Kidney capillary endothelial cell (primary cell): ENCODE results near the gene CRIM1.
"Not testable (repeated sequence)": the region's sequence is repeated elsewhere in the genome, so short reads cannot be mapped to it uniquely, and the experiment has no call there.

ENCODE experiments used
- DNase-seq: peaks from one replicate; pipeline ENCODE4 v3.0.0-alpha.2; 2018; ENCODE audit warnings: low spot score

Gene CRIM1, protein sequence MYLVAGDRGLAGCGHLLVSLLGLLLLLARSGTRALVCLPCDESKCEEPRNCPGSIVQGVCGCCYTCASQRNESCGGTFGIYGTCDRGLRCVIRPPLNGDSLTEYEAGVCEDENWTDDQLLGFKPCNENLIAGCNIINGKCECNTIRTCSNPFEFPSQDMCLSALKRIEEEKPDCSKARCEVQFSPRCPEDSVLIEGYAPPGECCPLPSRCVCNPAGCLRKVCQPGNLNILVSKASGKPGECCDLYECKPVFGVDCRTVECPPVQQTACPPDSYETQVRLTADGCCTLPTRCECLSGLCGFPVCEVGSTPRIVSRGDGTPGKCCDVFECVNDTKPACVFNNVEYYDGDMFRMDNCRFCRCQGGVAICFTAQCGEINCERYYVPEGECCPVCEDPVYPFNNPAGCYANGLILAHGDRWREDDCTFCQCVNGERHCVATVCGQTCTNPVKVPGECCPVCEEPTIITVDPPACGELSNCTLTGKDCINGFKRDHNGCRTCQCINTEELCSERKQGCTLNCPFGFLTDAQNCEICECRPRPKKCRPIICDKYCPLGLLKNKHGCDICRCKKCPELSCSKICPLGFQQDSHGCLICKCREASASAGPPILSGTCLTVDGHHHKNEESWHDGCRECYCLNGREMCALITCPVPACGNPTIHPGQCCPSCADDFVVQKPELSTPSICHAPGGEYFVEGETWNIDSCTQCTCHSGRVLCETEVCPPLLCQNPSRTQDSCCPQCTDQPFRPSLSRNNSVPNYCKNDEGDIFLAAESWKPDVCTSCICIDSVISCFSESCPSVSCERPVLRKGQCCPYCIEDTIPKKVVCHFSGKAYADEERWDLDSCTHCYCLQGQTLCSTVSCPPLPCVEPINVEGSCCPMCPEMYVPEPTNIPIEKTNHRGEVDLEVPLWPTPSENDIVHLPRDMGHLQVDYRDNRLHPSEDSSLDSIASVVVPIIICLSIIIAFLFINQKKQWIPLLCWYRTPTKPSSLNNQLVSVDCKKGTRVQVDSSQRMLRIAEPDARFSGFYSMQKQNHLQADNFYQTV

DNA sequence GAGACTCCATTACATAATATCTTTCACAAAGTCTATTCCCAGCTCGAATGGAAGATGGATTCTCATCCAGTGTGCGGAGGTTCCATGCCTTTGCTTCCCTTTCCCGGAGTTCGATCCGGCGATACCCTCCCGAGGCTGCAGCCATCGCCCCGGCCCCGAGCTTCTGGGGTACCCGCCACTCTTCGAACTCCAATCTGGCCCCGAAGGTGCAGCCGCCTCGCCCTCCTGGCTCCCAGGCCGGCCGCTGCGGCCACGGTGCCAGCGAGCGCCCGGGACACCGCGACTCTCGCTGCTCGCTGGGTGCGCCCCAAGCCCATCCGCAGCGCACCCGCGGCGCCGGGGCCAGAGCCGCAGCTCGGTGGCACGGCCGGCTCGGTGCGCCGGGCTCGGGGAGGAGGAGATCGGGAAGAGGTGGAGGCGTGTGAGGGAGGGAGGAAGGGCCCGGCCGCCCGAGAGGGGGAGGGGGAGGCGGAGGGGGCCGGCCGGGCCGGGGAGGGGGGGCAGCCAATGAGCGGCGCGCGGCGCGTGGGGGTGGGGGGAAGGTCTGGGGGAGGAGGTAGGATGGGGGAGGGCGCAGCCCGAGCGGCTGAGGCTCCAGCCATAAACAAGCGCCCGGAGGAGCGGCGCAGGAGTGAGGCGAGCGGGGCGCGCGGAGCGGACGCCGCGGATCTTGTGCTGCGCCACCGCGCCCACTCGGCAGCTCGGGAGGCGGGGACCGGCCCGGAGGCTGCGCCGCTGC is at the start of gene CRIM1:
TSS of gene CRIM1 (plus strand) at position 628 of the 739 bp plus-strand sequence. CDS start 515 bp downstream, outside the sequence.
- DNase-seq: peak; percentile 78

GRCh38 chr2:36307441-36307840 is 48.1 kb upstream of the CRIM1 start:
- DNase-seq: no peak

DNA sequence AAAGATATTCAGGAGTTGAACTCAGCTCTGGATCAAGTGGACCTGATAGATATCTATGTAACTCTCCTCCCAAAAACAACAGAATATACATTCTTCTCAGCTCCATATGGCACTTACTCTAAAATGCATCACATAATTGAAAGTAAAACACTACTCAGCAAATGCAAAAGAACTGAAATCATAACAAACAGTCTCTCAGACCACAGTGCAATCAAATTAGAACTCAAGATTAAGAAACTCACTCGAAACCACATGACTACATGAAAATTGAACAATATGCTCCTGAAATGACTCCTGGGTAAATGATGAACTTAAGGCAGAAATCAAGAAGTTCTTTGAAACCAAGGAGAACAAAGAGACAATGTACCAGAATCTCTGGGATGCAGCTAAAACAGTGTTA is 45.1 kb upstream of the CRIM1 start:
- DNase-seq: not testable (repeated sequence)

DNA sequence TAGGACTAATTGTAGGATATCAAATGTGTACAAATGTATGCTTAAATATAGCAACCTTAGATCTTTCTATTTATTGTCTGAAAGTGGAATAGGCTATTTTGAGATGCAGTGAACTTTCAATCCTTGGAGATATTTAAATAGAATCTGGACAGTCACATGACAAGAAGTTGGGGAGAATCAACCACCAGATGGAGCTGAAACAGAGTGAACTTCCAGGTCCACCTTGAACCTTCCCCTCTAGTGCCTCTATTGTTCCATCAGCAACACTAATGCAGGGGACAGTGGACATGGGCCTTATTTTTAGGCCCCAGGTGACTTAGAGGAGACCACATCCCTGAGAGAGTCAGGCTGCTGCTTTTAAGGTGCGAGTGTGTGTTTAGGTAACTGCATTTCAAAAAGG is 37.0 kb upstream of the CRIM1 start:
- no peak for DNase-seq

DNA sequence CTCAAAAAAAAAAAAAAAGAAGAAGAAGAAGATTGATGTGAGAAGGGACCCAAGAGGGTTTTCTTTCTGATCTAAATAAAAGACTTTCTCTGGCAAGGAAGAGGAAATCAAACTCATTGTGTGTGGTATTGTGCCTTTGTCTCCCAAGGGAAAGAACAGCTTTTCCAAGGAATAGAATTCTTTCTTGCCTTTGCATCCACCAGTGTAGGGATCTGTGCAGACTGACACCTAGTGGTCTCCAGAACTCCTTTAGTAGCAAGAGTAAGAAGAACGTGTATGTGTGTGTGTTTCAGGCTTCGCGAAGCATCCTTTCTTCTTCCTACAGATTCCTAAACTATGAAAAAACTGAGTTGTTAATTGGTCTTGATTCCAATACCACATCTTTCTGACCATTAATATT is 33.5 kb upstream of the CRIM1 start:
- peak; percentile 37 for DNase-seq

DNA sequence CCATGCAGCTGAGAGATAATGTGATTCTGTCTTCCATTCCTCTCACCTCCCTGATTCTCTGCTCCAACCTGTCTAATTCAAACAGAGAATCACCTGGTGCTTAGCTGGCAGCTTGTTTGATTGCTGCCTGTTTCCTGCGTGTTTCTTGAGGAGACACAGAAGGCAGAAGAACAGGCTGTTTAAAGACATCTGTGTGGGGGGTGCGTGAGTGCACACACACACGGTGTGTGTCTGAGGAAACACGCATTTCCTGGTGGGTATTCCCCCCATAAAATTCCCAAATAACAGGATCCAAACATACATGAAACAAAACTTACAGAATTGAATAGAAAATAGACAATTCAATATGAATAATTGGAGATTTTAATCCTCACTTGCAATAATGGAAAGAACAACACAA is 29.3 kb upstream of the CRIM1 start:
- no peak for DNase-seq

GRCh38 chr2:36329251-36329650 is 26.3 kb upstream of the CRIM1 start:
- no peak for DNase-seq

DNA sequence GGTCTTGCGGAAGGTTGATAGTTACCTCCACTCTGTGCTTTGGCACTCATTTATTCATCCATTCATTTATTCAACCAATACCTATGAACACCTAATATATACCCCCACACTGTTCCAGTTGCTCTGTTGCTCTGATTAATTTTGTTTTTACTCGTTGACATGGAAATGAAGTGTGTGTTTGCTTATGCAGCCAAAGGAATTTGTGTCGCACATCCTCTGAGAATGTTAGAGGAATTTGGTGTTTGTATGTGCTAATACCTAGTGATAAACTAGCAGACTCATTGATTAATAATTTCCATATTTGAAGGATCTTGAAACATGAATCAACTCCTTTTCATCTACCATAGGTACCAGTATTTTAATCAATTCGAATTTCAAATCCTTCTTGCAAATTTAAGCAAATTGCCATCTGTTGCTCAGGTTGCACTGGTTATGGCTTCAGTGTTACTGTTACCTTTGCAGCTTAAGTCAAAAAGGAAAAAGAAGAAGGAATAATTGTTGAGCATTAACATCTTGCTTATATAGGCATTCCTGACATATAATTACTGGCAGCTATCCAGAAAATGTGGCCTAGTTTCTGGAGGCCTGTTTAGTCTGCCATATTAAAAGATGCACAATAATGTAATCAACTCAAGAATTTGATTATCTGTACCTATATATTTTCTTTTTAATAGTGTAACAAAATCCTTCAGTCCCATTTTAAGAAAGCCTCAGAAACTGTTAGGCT is 25.7 kb upstream of the CRIM1 start:
- no peak for DNase-seq

DNA sequence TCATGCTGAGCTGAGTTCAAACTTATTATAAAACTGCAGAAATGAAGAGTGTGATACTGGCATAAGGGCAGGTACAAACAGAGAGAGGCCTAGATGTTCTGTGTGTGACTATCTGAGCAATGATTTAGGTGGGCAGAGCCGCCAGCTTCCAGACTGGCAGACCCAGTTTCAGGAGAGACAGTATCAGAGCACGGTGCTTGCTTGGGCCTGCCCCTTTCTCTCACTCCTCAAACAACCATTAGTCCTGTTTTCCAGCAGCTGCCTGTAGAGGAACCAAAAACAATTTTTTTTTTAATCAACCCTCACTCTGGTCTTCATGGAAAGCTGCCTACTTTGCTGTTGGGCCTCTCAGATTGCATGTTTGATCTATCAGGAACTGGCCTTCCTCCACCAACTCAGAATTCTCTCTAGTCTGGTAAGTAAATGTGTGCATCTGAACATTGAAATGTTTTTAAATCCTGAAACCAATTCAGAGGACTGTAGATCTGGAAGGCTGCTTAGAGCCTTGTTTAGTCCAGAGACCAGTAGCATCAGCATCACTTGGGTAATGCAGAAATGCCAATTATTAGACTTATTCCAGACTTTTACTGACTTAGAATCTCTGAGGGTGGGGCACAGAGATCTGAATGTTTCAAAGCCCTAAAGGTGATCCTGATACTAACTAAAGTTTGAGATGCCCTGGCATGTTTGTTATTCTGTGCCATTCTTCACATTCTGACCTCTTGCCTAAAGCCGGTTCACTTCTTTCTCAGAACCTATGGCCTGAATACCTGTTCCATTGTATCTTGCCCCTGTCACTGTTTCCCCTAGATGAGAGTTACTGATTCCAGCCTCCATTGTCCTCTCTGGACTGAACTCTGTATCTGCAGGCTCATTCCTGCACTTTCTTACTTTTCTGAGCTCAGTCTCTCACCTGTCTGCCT is 24.8 kb upstream of the CRIM1 start:
- DNase-seq: no peak

DNA sequence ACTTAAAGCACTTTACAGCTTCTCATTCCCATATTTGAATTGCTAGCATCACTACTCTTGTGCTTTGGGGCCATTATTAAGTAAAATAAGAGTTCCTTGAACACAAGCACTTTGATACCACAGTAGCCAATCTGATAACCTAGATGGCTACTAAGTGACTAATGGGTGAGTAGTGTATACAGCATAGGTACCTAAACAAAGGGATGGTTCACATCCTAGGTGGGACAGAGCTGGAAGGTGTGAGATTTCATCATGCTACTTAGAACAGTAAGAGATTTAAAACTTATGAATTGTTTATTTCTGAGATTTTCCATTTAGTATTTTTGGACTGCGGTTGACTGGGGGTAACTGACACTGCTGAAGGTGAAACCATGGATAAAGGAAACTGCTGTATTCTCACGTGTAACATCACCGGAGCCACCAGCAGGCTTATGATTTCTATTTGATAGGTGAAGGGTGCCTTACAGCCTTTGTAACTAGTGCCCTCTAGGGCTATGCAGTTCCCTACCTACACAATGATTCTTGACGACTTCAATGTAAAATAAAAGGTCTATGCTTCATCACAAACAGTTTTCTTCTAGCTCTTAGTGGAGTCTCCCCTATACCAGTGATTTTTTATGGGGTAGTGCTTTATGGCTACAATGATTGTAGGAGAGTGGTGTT is 22.1 kb upstream of the CRIM1 start:
- DNase-seq: no peak

DNA sequence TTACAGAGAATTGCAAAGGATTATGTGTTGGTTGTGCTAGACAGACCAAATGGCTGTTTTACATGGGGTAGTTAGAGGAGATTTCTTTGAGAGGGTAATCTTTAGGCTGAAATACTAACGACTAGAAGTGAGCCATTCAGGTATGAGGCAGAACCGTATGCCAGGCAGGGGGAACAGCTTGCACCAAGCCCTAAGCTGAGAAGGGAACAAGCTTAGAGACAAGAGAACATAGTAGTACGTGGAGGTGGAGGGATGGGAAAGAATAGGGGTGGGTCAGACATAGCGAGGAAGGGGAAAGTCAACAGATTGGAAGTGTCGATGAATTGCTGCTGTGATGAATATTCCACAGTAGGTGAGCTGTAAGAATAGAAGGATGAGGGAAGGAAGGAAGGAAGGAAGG is 20.0 kb upstream of the CRIM1 start:
- DNase-seq: no peak

DNA sequence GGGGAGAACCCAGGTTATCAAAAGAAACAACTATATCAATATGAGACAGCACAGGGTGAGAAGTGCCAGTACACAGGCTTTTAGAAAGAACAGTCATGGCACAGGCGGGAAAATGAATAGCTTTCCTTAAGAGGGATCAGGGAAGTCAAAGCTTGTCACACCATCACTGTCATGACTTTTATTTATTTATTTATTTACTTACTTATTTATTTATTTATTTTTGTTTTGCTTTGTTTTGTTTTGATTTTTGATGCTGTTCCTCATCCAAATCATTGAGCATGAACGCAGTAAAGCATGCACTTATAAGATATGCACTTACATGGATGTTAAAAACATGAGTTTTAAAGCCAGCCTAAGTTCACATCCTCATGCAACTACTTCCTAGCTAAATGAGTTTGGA is 19.3 kb upstream of the CRIM1 start:
- no peak for DNase-seq

GRCh38 chr2:36337354-36337753 is 18.2 kb upstream of the CRIM1 start:
- no peak for DNase-seq

- no peak for DNase-seq
Observed at GRCh38 chr2:36338124-36338826, 17.3 kb upstream of the CRIM1 start.

- no peak for DNase-seq
Observed at GRCh38 chr2:36338827-36339145, 16.8 kb upstream of the CRIM1 start.

- DNase-seq: no peak
Observed at GRCh38 chr2:36339607-36340218, 15.9 kb upstream of the CRIM1 start.

- DNase-seq: no peak
Observed at GRCh38 chr2:36343606-36344005, 12.0 kb upstream of the CRIM1 start.

DNA sequence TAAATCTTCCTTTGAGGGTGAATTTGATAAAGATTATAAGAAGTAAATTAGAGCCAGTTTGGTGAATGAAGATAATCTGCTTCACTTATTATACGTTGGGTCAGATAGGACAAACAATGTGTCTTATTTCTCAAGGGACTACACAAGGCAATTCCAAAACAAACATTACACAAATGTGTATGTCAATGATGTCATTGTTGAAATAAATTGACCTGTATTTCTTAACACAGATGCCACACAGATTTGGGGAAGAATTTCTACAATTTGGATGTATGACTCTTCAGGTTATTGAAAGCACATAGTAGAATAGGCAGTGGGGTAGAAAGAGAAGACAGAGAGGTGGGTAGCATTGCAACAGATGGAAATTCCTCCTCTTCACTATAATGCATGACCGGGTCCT is 6.9 kb upstream of the CRIM1 start:
- no peak for DNase-seq

GRCh38 chr2:36351291-36351690 is 4.3 kb upstream of the CRIM1 start:
- DNase-seq: no peak
